Astrocyte (in vitro differentiated cells and primary cell): ENCODE measurements around the gene SLC38A1.

Experiments used
- EZH2 ChIP-seq: IDR thresholded peaks from 2 replicates; pipeline ENCODE4 v1.6.1; 2012; ENCODE audit warnings: mild to moderate bottlenecking, low read length, inconsistent platforms; ENCODE audit not compliant: insufficient read depth
- TF ChIP-seq, protein P1 (sequence below): IDR thresholded peaks from 2 replicates; pipeline ENCODE4 v1.5.1; 2011; ENCODE audit warnings: low read depth, mild to moderate bottlenecking, inconsistent platforms, low read length, moderate library complexity; ENCODE audit not compliant: insufficient read depth

DNA sequence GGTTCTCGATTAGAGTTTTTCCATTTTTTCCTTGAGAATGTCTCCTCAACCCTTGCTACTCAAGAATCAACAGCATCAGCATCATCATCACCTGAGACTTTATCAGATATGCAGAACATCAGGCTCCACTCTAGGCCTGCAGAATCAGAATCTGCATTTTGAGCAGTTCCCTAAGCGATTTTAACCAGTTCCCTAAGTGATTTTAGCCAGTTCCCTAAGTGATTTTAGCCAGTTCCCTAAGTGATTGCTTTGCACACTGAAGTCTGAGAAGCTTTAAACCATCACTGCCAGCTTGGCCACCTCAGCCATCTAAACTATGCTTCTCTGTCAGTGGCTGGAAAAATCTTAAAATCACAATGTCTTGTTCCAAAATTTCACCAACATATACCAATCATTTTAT, 29.4 kb upstream of the SLC38A1 start:
- TF ChIP-seq, protein P1, sequence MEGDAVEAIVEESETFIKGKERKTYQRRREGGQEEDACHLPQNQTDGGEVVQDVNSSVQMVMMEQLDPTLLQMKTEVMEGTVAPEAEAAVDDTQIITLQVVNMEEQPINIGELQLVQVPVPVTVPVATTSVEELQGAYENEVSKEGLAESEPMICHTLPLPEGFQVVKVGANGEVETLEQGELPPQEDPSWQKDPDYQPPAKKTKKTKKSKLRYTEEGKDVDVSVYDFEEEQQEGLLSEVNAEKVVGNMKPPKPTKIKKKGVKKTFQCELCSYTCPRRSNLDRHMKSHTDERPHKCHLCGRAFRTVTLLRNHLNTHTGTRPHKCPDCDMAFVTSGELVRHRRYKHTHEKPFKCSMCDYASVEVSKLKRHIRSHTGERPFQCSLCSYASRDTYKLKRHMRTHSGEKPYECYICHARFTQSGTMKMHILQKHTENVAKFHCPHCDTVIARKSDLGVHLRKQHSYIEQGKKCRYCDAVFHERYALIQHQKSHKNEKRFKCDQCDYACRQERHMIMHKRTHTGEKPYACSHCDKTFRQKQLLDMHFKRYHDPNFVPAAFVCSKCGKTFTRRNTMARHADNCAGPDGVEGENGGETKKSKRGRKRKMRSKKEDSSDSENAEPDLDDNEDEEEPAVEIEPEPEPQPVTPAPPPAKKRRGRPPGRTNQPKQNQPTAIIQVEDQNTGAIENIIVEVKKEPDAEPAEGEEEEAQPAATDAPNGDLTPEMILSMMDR: no peak
- no peak for TF ChIP-seq EZH2
